HepG2 (cell line): ENCODE results near the gene ABHD17A. TPM values are rescaled to one million over a fixed set of nuclear protein-coding genes. Genes with fewer than 3 reads are reported as not detected.

Experiments used
- FOXA1 ChIP-seq, 2 experiments: fragments of 450-650 bp in 1 of 2; sonication (generic) in 1 of 2; formaldehyde crosslinking in 1 of 2; IDR thresholded peaks; 2 replicates each; pipeline versions ENCODE4 v1.4.0 to v1.6.1; 2016 to 2020; ENCODE audit warnings: missing genetic modification reagents in 1 of 2
- HIC2 ChIP-seq: sonication (generic); formaldehyde crosslinking; IDR thresholded peaks from 2 replicates; pipeline ENCODE4 v1.9.0; 2022; ENCODE audit warnings: low read depth, missing genetic modification reagents
- KDM4B ChIP-seq: sonication (generic); formaldehyde crosslinking; IDR thresholded peaks from 2 replicates; pipeline ENCODE4 v1.4.0; 2020; ENCODE audit warnings: missing genetic modification reagents
- PAXIP1 ChIP-seq: sonication (generic); formaldehyde crosslinking; conservative IDR thresholded peaks from 2 replicates; pipeline ENCODE4 v1.4.0; 2020; ENCODE audit warnings: mild to moderate bottlenecking, missing genetic modification reagents, moderate library complexity
- RXRA ChIP-seq: sonication (generic); formaldehyde crosslinking; IDR thresholded peaks from 2 replicates; pipeline ENCODE4 v1.5.1; 2020; ENCODE audit warnings: missing genetic modification reagents
- ZHX2 ChIP-seq, 2 experiments: sonication (generic) in 1 of 2; formaldehyde crosslinking in 1 of 2; IDR thresholded peaks; 2 replicates each; pipeline versions ENCODE4 v1.6.1 to v1.9.0; 2014 to 2022; ENCODE audit warnings: antibody characterized with exemption in 1 of 2, borderline replicate concordance in 1 of 2, inconsistent platforms in 1 of 2, low read depth in 1 of 2, missing genetic modification reagents in 1 of 2
- ZMAT3 ChIP-seq: sonication (generic); formaldehyde crosslinking; conservative IDR thresholded peaks from 2 replicates; pipeline ENCODE4 v1.7.0; 2021; ENCODE audit warnings: missing genetic modification reagents
- ZNF362 ChIP-seq: sonication (generic); formaldehyde crosslinking; IDR thresholded peaks from 2 replicates; pipeline ENCODE4 v1.4.0; 2020; ENCODE audit warnings: missing genetic modification reagents, mild to moderate bottlenecking, borderline replicate concordance
- ZNF570 ChIP-seq: sonication (generic); formaldehyde crosslinking; IDR thresholded peaks from 2 replicates; pipeline ENCODE4 v1.4.0; 2020; ENCODE audit warnings: mild to moderate bottlenecking, missing genetic modification reagents, borderline replicate concordance
- ZSCAN21 ChIP-seq: sonication (generic); formaldehyde crosslinking; IDR thresholded peaks from 2 replicates; pipeline ENCODE4 v1.8.0; 2022; ENCODE audit warnings: mild to moderate bottlenecking, missing genetic modification reagents, moderate library complexity, borderline replicate concordance
- polyA plus RNA-seq, 8 experiments: library from polyadenylated mRNA; depleted of rRNA in 3 of 8; stranded (reverse) in 7 of 8; unstranded in 1 of 8; fragments of >200 nt; fragmentation: Illumina TruSeq in 4 of 8; extraction: Trizol in 4 of 8; gene quantifications; 2 replicates each; pipeline versions ENCODE4 v1.2.1 to v1.2.3, GENCODE V29; 2011 to 2016; ENCODE audit warnings: low read depth in 4 of 8, missing spikeins in 1 of 8, mixed read lengths in 1 of 8; ENCODE audit not compliant: insufficient read depth in 1 of 8
- total RNA-seq, 5 experiments: library from RNA; depleted of rRNA; stranded (reverse); fragments of >200 nt; fragmentation: Illumina TruSeq; extraction: Trizol; gene quantifications; 2 replicates each; pipeline ENCODE4 v1.2.3, GENCODE V29; 2016; ENCODE audit warnings: low read depth in 1 of 5

Gene ABHD17A
- total and polyA plus RNA-seq, 2 of the 13 experiments (the other 11 are each of a cell fraction or from before 2014, with no cell fraction given), result 27.7 to 40.8 TPM

GRCh38 chr19:1848399-1849131, 36.7 kb downstream of the ABHD17A start, which contains the start of gene REXO1 (continued):
- TF ChIP-seq PAXIP1 (CRISPR knock-in tag) (0 out of 2 replicates have a peak, but pooled peaks have one; percentile 25), KDM4B (no peak), ZHX2 (IDR thresholded peaks at IDR 0.05; ENCODE audit: low read depth) (peak; percentile 73; the same call in 1 of the 2 replicates), ZHX2 (CRISPR knock-in tag; IDR thresholded peaks at IDR 0.05; ENCODE audit: borderline replicate concordance) (no peak), ZSCAN21 (CRISPR knock-in tag) (0 out of 2 replicates have a peak, but pooled peaks have one; percentile 37), RXRA (peak; percentile 49; the same call in 1 of the 2 replicates), HIC2 (no peak), ZNF570 (CRISPR knock-in tag) (no peak), ZNF362 (no peak), FOXA1 (IDR thresholded peaks at IDR 0.05) (no peak), FOXA1 (CRISPR knock-in tag; IDR thresholded peaks at IDR 0.05) (no peak), ZMAT3 (CRISPR knock-in tag) (no peak)
